Measurements from ENCODE around the gene CHRNB4.

CHRNB4 gene

DNA sequence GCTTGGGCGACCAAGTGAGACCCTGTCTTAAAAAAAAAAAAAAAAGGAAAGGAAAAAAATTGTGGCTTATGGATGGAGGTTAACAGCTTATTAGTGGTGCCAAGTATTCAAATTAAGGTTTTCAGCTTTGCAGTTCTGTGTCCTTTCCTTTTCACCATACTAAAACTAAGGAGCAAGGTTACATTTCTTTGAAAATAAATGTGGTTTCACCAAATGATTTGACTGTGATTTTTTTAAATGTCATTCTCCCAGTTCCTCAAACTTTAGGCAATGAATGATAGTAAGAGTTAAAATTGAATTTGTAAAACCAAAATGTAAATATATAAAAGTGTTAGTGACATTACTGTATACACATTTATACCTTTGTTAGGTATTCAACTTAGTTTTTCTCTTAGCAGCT lies 66.1 kb downstream of the CHRNB4 start:
- no peak for DNase-seq (ENCODE audit: low read depth, low spot score)
- Histone ChIP-seq H3K9me3 (ENCODE audit: low read depth, low read length) (no peaks in the 10 kb centered on the region), H3K27ac (no peak overlapping the region), H3K4me3 (no peak overlapping the region), H3K36me3 (ENCODE audit: insufficient read depth, low read length) (no peaks in the 10 kb centered on the region), H3K9ac (ENCODE audit: insufficient read length) (no peak overlapping the region)
- TF ChIP-seq POLR2AphosphoS5 (IDR thresholded peaks at IDR 0.05; ENCODE audit: borderline replicate concordance, low read depth, low read length) (no peak), FOXP2 (optimal IDR thresholded peaks at IDR 0.05; ENCODE audit: control extremely low read depth, extremely low read length, insufficient read depth) (no peak), EZH2 (IDR thresholded peaks at IDR 0.05) (no peak)

Data from SK-N-MC (cell line).